ENCODE results near the gene ZZZ3.
"Not testable (repeated sequence)": the region's sequence is repeated elsewhere in the genome, so short reads cannot be mapped to it uniquely, and the experiment has no call there.

ZZZ3 gene

GRCh38 chr1:77668924-77669449 is 13.5 kb downstream of the ZZZ3 start:
- no peak for FAIRE-seq

- FAIRE-seq = no peak
Observed at GRCh38 chr1:77664939-77665516, 17.4 kb downstream of the ZZZ3 start.

GRCh38 chr1:77661696-77662095 is 20.8 kb downstream of the ZZZ3 start:
- FAIRE-seq = no peak

- FAIRE-seq = no peak
Observed at GRCh38 chr1:77659879-77660593, 22.4 kb downstream of the ZZZ3 start.

- no peak for FAIRE-seq
Observed at GRCh38 chr1:77658271-77658670, 24.2 kb downstream of the ZZZ3 start.

GRCh38 chr1:77655431-77655974 is 27.0 kb downstream of the ZZZ3 start:
- no peak for FAIRE-seq

GRCh38 chr1:77652970-77653516 is 29.4 kb downstream of the ZZZ3 start:
- FAIRE-seq = no peak

GRCh38 chr1:77652268-77652667 is 30.2 kb downstream of the ZZZ3 start:
- FAIRE-seq = no peak

GRCh38 chr1:77649127-77649526 is 33.3 kb downstream of the ZZZ3 start:
- no peak for FAIRE-seq

GRCh38 chr1:77646224-77646623 is 36.2 kb downstream of the ZZZ3 start:
- FAIRE-seq = not testable (repeated sequence)

- no peak for FAIRE-seq
Observed at GRCh38 chr1:77643456-77643855, 39.0 kb downstream of the ZZZ3 start.

GRCh38 chr1:77642941-77643340 is 39.5 kb downstream of the ZZZ3 start:
- no peak for FAIRE-seq

- no peak for FAIRE-seq
Observed at GRCh38 chr1:77642196-77642595, 40.3 kb downstream of the ZZZ3 start.

- FAIRE-seq = no peak
Observed at GRCh38 chr1:77639557-77640069, 42.8 kb downstream of the ZZZ3 start.

GRCh38 chr1:77639056-77639455 is 43.4 kb downstream of the ZZZ3 start:
- FAIRE-seq = no peak

GRCh38 chr1:77636864-77637263 is 45.6 kb downstream of the ZZZ3 start:
- FAIRE-seq = no peak
